Neural progenitor cell (in vitro differentiated cells): ENCODE data around the gene PITPNB. TPM values are rescaled to one million over a fixed set of nuclear protein-coding genes. Genes with fewer than 3 reads are reported as not detected.

Experiments
- DNase-seq: peaks from one replicate; pipeline ENCODE4 v3.0.0-alpha.2; 2016; ENCODE audit warnings: low spot score
- H2AFZ ChIP-seq: fragments of 200-600 bp; sonication (generic); replicated peaks from 2 replicates; pipeline ENCODE4 v1.6.1; 2016; ENCODE audit warnings: antibody characterized with exemption
- H3F3A ChIP-seq: fragments of 200-600 bp; sonication (generic); 2 replicates; pipeline ENCODE4 v1.6.1; 2016; ENCODE audit warnings: antibody characterized with exemption, low read depth
- H3K27ac ChIP-seq: fragments of 200-600 bp; sonication (generic); 2 replicates; pipeline ENCODE4 v1.5.1; 2016; ENCODE audit warnings: mild to moderate bottlenecking
- H3K27me3 ChIP-seq: fragments of 200-600 bp; sonication (generic); 2 replicates; pipeline ENCODE4 v1.6.1; 2016; ENCODE audit warnings: mild to moderate bottlenecking, moderate library complexity
- H3K36me3 ChIP-seq: fragments of 200-600 bp; sonication (generic); 2 replicates; pipeline ENCODE4 v1.5.1; 2016
- H3K4me1 ChIP-seq: fragments of 200-600 bp; sonication (generic); 2 replicates; pipeline ENCODE4 v1.6.1; 2016; ENCODE audit warnings: mixed run types
- H3K4me2 ChIP-seq: fragments of 200-600 bp; sonication (generic); 2 replicates; pipeline ENCODE4 v1.6.1; 2016
- H3K4me3 ChIP-seq: fragments of 200-600 bp; sonication (generic); 2 replicates; pipeline ENCODE4 v1.5.1; 2016
- H3K79me2 ChIP-seq: fragments of 200-600 bp; sonication (generic); 2 replicates; pipeline ENCODE4 v1.6.1; 2016; ENCODE audit warnings: low read depth
- H3K9ac ChIP-seq: fragments of 200-600 bp; sonication (generic); 2 replicates; pipeline ENCODE4 v1.6.1; 2016
- H3K9me3 ChIP-seq: fragments of 200-600 bp; sonication (generic); 2 replicates; pipeline ENCODE4 v1.5.1; 2016; ENCODE audit warnings: low read depth
- H4K20me1 ChIP-seq: fragments of 200-600 bp; sonication (generic); 2 replicates; pipeline ENCODE4 v1.6.1; 2016; ENCODE audit warnings: low read depth
- H3K27ac Mint-ChIP-seq: 3 replicates; pipeline ENCODE4 v1.8.0; 2021; ENCODE audit warnings: mixed read lengths
- H3K27me3 Mint-ChIP-seq: 2 replicates; pipeline ENCODE4 v1.8.0; 2022; ENCODE audit warnings: low read depth, mild to moderate bottlenecking, inconsistent platforms, moderate library complexity, mixed read lengths; ENCODE audit not compliant: insufficient read depth
- H3K36me3 Mint-ChIP-seq: 3 replicates; pipeline ENCODE4 v1.8.0; 2021; ENCODE audit warnings: mixed read lengths
- H3K4me1 Mint-ChIP-seq: 3 replicates; pipeline ENCODE4 v1.8.0; 2021; ENCODE audit warnings: mixed read lengths
- H3K4me3 Mint-ChIP-seq: 3 replicates; pipeline ENCODE4 v1.8.0; 2021; ENCODE audit warnings: mild to moderate bottlenecking, moderate library complexity, mixed read lengths
- H3K9me3 Mint-ChIP-seq: 3 replicates; pipeline ENCODE4 v1.8.0; 2020; ENCODE audit warnings: mixed read lengths
- CTCF ChIP-seq: fragments of 200-600 bp; sonication (generic); IDR thresholded peaks from 2 replicates; pipeline ENCODE4 v1.5.1; 2017; ENCODE audit warnings: antibody characterized with exemption, mild to moderate bottlenecking
- EZH2 ChIP-seq: fragments of 200-600 bp; sonication (generic); IDR thresholded peaks from 2 replicates; pipeline ENCODE4 v1.6.1; 2017; ENCODE audit warnings: antibody characterized with exemption, mild to moderate bottlenecking, moderate library complexity
- EZH2phosphoT487 ChIP-seq: fragments of 200-600 bp; sonication (generic); IDR thresholded peaks from 2 replicates; pipeline ENCODE4 v1.6.1; 2017; ENCODE audit warnings: antibody characterized with exemption
- total RNA-seq: library from RNA; depleted of rRNA; stranded (reverse); fragments of >200 nt; gene quantifications from 2 replicates; pipeline ENCODE4 v1.2.3, GENCODE V29; 2015; ENCODE audit warnings: low replicate concordance

Gene PITPNB
- total RNA-seq, 1 donor from 2014 or later = 32.5 TPM

GRCh38 chr22:27863556-27863955, 55.5 kb downstream of the PITPNB start:
- H3K4me3 Mint-ChIP-seq = no peak overlapping the region

GRCh38 chr22:27863001-27863400, 56.1 kb downstream of the PITPNB start:
- Histone ChIP-seq H3K4me1 (no peaks in the 10 kb centered on the region), H3F3A (no peaks in the 10 kb centered on the region), H3K27me3 (no peaks in the 10 kb centered on the region), H3K4me3 (no peak overlapping the region), H3K36me3 (peaks cover 10% of the 10 kb centered on the region), H2AFZ (no peak overlapping the region), H3K9ac (no peak overlapping the region), H3K79me2 (peaks cover 3% of the 10 kb centered on the region), H3K9me3 (no peaks in the 10 kb centered on the region), H3K27ac (no peak overlapping the region), H3K4me2 (no peak overlapping the region), H4K20me1 (peaks cover 8% of the 10 kb centered on the region)
- H3K4me1 Mint-ChIP-seq = peaks cover 23% of the 10 kb centered on the region
- DNase-seq = no peak
- H3K27ac Mint-ChIP-seq = no peak overlapping the region
- H3K9me3 Mint-ChIP-seq = no peaks in the 10 kb centered on the region
- no peak overlapping the region for H3K4me3 Mint-ChIP-seq
- no peaks in the 10 kb centered on the region for H3K27me3 Mint-ChIP-seq
- H3K36me3 Mint-ChIP-seq = peaks cover 4% of the 10 kb centered on the region
- TF ChIP-seq EZH2phosphoT487 (no peak), CTCF (no peak), EZH2 (no peak)

More at GRCh38 chr22:27863556-27863955, 55.5 kb downstream of the PITPNB start:
- no peaks in the 10 kb centered on the region for H3K27me3 Mint-ChIP-seq
- no peaks in the 10 kb centered on the region for H3K9me3 Mint-ChIP-seq
- Histone ChIP-seq H4K20me1 (peaks cover 8% of the 10 kb centered on the region), H2AFZ (no peak overlapping the region), H3K36me3 (peaks cover 6% of the 10 kb centered on the region), H3K27me3 (no peaks in the 10 kb centered on the region), H3K4me3 (no peak overlapping the region), H3K4me1 (peaks cover 3% of the 10 kb centered on the region), H3F3A (no peaks in the 10 kb centered on the region), H3K4me2 (no peak overlapping the region), H3K79me2 (peaks cover 3% of the 10 kb centered on the region), H3K9me3 (no peaks in the 10 kb centered on the region), H3K9ac (no peak overlapping the region), H3K27ac (no peak overlapping the region)
- TF ChIP-seq EZH2 (no peak), EZH2phosphoT487 (no peak), CTCF (no peak)
- peaks cover 2% of the 10 kb centered on the region for H3K36me3 Mint-ChIP-seq
- DNase-seq = no peak
- peaks cover 28% of the 10 kb centered on the region for H3K4me1 Mint-ChIP-seq
- H3K27ac Mint-ChIP-seq = no peak overlapping the region

- Histone ChIP-seq H3K9ac (no peak overlapping the region), H3K4me1 (peaks cover 10% of the 10 kb centered on the region), H3F3A (peaks cover 10% of the 10 kb centered on the region), H3K36me3 (peaks cover 5% of the 10 kb centered on the region), H3K27ac (no peak overlapping the region), H4K20me1 (peaks cover 11% of the 10 kb centered on the region), H3K79me2 (no peaks in the 10 kb centered on the region), H2AFZ (no peak overlapping the region), H3K4me3 (no peak overlapping the region), H3K4me2 (no peak overlapping the region), H3K27me3 (no peaks in the 10 kb centered on the region), H3K9me3 (no peaks in the 10 kb centered on the region)
- TF ChIP-seq CTCF (no peak), EZH2 (no peak), EZH2phosphoT487 (no peak)
- Mint-ChIP-seq H3K36me3 (peaks cover 4% of the 10 kb centered on the region), H3K4me3 (no peak overlapping the region), H3K9me3 (no peaks in the 10 kb centered on the region), H3K4me1 (peaks cover 4% of the 10 kb centered on the region), H3K27me3 (no peaks in the 10 kb centered on the region), H3K27ac (no peak overlapping the region)
- no peak for DNase-seq
Observed at GRCh38 chr22:27859336-27859735, 59.7 kb downstream of the PITPNB start.
